Osteoblast (primary cell): Measurements from ENCODE around the gene STRA8. TPM values are rescaled to one million over a fixed set of nuclear protein-coding genes. Genes with fewer than 3 reads are reported as not detected.

Experiments used
- DNase-seq: peaks from one replicate; pipeline ENCODE4 v3.0.0; 2011; ENCODE audit warnings: low spot score, mixed read lengths; ENCODE audit not compliant: insufficient read length; ENCODE audit errors: missing footprints
- H2AFZ ChIP-seq: 2 replicates; pipeline ENCODE4 v1.6.0; 2011; ENCODE audit warnings: mild to moderate bottlenecking, low read length
- H3K27ac ChIP-seq: 2 replicates; pipeline ENCODE4 v1.5.1; 2011; ENCODE audit warnings: mild to moderate bottlenecking, low read depth, low read length, moderate library complexity
- H3K27me3 ChIP-seq: 2 replicates; pipeline ENCODE4 v1.6.0; 2012; ENCODE audit warnings: mild to moderate bottlenecking, control low read depth, inconsistent platforms, low read length, moderate library complexity; ENCODE audit not compliant: insufficient read depth
- H3K36me3 ChIP-seq: 2 replicates; pipeline ENCODE4 v1.5.1; 2011; ENCODE audit warnings: mild to moderate bottlenecking, low read length, control low read depth, moderate library complexity; ENCODE audit not compliant: insufficient read depth
- H3K4me1 ChIP-seq: 2 replicates; pipeline ENCODE4 v1.5.1; 2011; ENCODE audit warnings: mild to moderate bottlenecking, low read length, control low read depth, moderate library complexity; ENCODE audit not compliant: insufficient read depth
- H3K4me2 ChIP-seq: 2 replicates; pipeline ENCODE4 v1.6.0; 2011; ENCODE audit warnings: mild to moderate bottlenecking, low read length; ENCODE audit not compliant: insufficient read depth
- H3K4me3 ChIP-seq: fragments of 200-600 bp; sonication (generic); 3 replicates; pipeline ENCODE4 v1.5.1; 2012; ENCODE audit warnings: mild to moderate bottlenecking, low read length, inconsistent platforms; ENCODE audit not compliant: insufficient read depth
- H3K79me2 ChIP-seq: 2 replicates; pipeline ENCODE4 v1.6.0; 2012; ENCODE audit warnings: mild to moderate bottlenecking, low read length, control low read depth, inconsistent platforms; ENCODE audit not compliant: insufficient read depth
- H3K9me3 ChIP-seq: 2 replicates; pipeline ENCODE4 v1.5.1; 2011; ENCODE audit warnings: low read depth, low read length, control low read depth
- H4K20me1 ChIP-seq: 2 replicates; pipeline ENCODE4 v1.6.0; 2012; ENCODE audit warnings: mild to moderate bottlenecking, low read length, control low read depth; ENCODE audit not compliant: insufficient read depth
- CTCF ChIP-seq: IDR thresholded peaks from 2 replicates; pipeline ENCODE4 v1.5.1; 2011; ENCODE audit warnings: mild to moderate bottlenecking, low read depth, low read length, moderate library complexity; ENCODE audit errors: extremely low read depth
- total RNA-seq: library from RNA; depleted of rRNA; stranded (reverse); fragments of >200 nt; gene quantifications from 2 replicates; pipeline ENCODE4 v1.2.3, GENCODE V29; 2012

STRA8 gene, protein sequence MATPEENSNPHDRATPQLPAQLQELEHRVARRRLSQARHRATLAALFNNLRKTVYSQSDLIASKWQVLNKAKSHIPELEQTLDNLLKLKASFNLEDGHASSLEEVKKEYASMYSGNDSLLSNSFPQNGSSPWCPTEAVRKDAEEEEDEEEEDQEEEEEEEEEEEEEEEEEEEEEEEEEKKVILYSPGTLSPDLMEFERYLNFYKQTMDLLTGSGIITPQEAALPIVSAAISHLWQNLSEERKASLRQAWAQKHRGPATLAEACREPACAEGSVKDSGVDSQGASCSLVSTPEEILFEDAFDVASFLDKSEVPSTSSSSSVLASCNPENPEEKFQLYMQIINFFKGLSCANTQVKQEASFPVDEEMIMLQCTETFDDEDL
- total RNA-seq: not detected in 2 replicates

- Histone ChIP-seq H3K79me2 (no peaks in the 10 kb centered on the region), H3K27ac (no peak within 1 kb of the TSS), H3K36me3 (no peaks in the 10 kb centered on the region), H3K4me2 (no peak within 1 kb of the TSS), H3K4me1 (no peaks in the 10 kb centered on the region), H3K4me3 (no peak within 1 kb of the TSS), H3K27me3 (no peaks in the 10 kb centered on the region), H4K20me1 (no peaks in the 10 kb centered on the region), H3K9me3 (no peaks in the 10 kb centered on the region), H2AFZ (no peak within 1 kb of the TSS)
- TF ChIP-seq CTCF: no peak
- no peak for DNase-seq
Measured at GRCh38 chr7:135233570-135233969, at the start of gene STRA8. Gene STRA8 (plus strand): TSS chr7:135233838. CDS start chr7:135240525, 6,687 bp downstream.

DNA sequence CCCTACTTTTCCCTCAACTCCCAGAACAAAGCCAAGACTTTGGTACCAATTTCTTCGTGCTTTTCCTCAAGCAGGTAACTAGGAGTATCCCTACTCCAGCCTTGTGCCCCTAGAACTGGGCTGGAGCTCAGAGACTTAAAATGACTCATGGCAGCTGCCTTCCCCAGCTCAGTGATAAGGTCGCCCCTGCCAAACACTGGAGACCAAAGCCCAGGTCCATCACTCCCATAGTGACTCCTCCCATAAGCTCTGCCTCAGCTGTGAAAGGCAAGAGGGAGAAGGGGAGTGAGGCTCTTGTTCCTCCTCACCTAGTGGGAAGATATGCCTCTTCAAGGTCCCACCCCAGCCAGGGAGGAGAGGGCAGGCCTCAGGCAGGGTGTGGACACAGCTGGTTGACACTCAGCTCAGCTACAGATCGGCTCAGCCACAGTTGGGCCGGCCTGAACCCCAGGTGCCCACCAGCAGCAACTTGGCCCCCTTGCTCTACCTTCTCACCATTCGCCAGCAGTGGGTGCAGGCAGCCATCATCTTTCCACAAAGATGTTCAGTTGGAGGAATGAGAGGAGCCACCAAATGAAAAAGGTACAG, 49.3 kb upstream of the STRA8 start:
- Histone ChIP-seq H2AFZ (no peak overlapping the region), H3K4me1 (no peaks in the 10 kb centered on the region), H3K27ac (no peak overlapping the region), H3K4me3 (no peak overlapping the region), H3K36me3 (peaks cover 30% of the 10 kb centered on the region), H3K27me3 (no peaks in the 10 kb centered on the region), H3K4me2 (no peak overlapping the region), H3K9me3 (peaks cover 17% of the 10 kb centered on the region), H4K20me1 (no peaks in the 10 kb centered on the region), H3K79me2 (no peaks in the 10 kb centered on the region)
- DNase-seq: no peak
- no peak for TF ChIP-seq CTCF

- Histone ChIP-seq H3K36me3 (peaks cover 36% of the 10 kb centered on the region), H3K27ac (no peak overlapping the region), H3K4me2 (no peak overlapping the region), H4K20me1 (no peaks in the 10 kb centered on the region), H3K4me3 (no peak overlapping the region), H3K9me3 (peaks cover 15% of the 10 kb centered on the region), H2AFZ (no peak overlapping the region), H3K79me2 (no peaks in the 10 kb centered on the region), H3K27me3 (no peaks in the 10 kb centered on the region), H3K4me1 (no peaks in the 10 kb centered on the region)
- DNase-seq: no peak
- no peak for TF ChIP-seq CTCF
Measured at GRCh38 chr7:135185471-135186260, 48.0 kb upstream of the STRA8 start.

GRCh38 chr7:135186261-135186540, 47.4 kb upstream of the STRA8 start:
- no peaks in the 10 kb centered on the region for H3K27me3 ChIP-seq
- no peaks in the 10 kb centered on the region for H3K4me1 ChIP-seq
- peaks cover 36% of the 10 kb centered on the region for H3K36me3 ChIP-seq
- no peaks in the 10 kb centered on the region for H4K20me1 ChIP-seq
- H2AFZ ChIP-seq: no peak overlapping the region
- H3K9me3 ChIP-seq: peaks cover 12% of the 10 kb centered on the region
- H3K4me3 ChIP-seq: no peak overlapping the region
- no peak for TF ChIP-seq CTCF
- no peak for DNase-seq
- H3K27ac ChIP-seq: no peak overlapping the region
- no peaks in the 10 kb centered on the region for H3K79me2 ChIP-seq
- no peak overlapping the region for H3K4me2 ChIP-seq
